HepG2 (cell line): ENCODE measurements around the gene IRF3. TPM values are rescaled to one million over a fixed set of nuclear protein-coding genes. Genes with fewer than 3 reads are reported as not detected.

Source experiments
- ATF3 ChIP-seq: sonication (generic); formaldehyde crosslinking; IDR thresholded peaks from 2 replicates; pipeline ENCODE4 v1.4.0; 2020; ENCODE audit warnings: missing genetic modification reagents
- CERS6 ChIP-seq: sonication (generic); formaldehyde crosslinking; IDR thresholded peaks from 2 replicates; pipeline ENCODE4 v1.5.0; 2020; ENCODE audit warnings: missing genetic modification reagents
- CREM ChIP-seq, 2 experiments: sonication (generic) in 1 of 2; formaldehyde crosslinking in 1 of 2; IDR thresholded peaks; 2 replicates each; pipeline versions ENCODE4 v1.4.0 to v1.6.1; 2016 to 2020; ENCODE audit warnings: antibody characterized with exemption in 1 of 2, mild to moderate bottlenecking in 1 of 2, missing genetic modification reagents in 1 of 2
- CSRNP1 ChIP-seq: sonication (generic); formaldehyde crosslinking; IDR thresholded peaks from 2 replicates; pipeline ENCODE4 v1.8.1; 2023; ENCODE audit warnings: mild to moderate bottlenecking, missing genetic modification reagents
- FOSL2 ChIP-seq: sonication (generic); formaldehyde crosslinking; IDR thresholded peaks from 2 replicates; pipeline ENCODE4 v1.4.0; 2020; ENCODE audit warnings: missing genetic modification reagents
- HOMEZ ChIP-seq: IDR thresholded peaks from 2 replicates; pipeline ENCODE4 v1.6.1; 2016; ENCODE audit warnings: low read depth
- KLF9 ChIP-seq: IDR thresholded peaks from 2 replicates; pipeline ENCODE4 v1.6.1; 2016; ENCODE audit warnings: low read depth
- RXRA ChIP-seq: sonication (generic); formaldehyde crosslinking; IDR thresholded peaks from 2 replicates; pipeline ENCODE4 v1.5.1; 2020; ENCODE audit warnings: missing genetic modification reagents
- SAP130 ChIP-seq: IDR thresholded peaks from 2 replicates; pipeline ENCODE4 v1.6.1; 2016; ENCODE audit warnings: low read depth
- SETDB1 ChIP-seq: sonication (generic); formaldehyde crosslinking; IDR thresholded peaks from 2 replicates; pipeline ENCODE4 v1.5.1; 2020; ENCODE audit warnings: missing genetic modification reagents, mild to moderate bottlenecking, borderline replicate concordance
- SNAPC5 ChIP-seq: sonication (generic); formaldehyde crosslinking; IDR thresholded peaks from 2 replicates; pipeline ENCODE4 v1.8.1; 2023; ENCODE audit warnings: mild to moderate bottlenecking, missing genetic modification reagents, borderline replicate concordance
- TRIM24 ChIP-seq: sonication (generic); formaldehyde crosslinking; IDR thresholded peaks from 2 replicates; pipeline ENCODE4 v1.8.0; 2022; ENCODE audit warnings: mild to moderate bottlenecking, missing genetic modification reagents
- YEATS4 ChIP-seq: sonication (generic); formaldehyde crosslinking; IDR thresholded peaks from 2 replicates; pipeline ENCODE4 v1.4.0; 2020; ENCODE audit warnings: missing genetic modification reagents, borderline replicate concordance
- ZNF205 ChIP-seq: IDR thresholded peaks from 2 replicates; pipeline ENCODE4 v1.6.1; 2018; ENCODE audit warnings: missing biosample characterization, missing genetic modification reagents
- ZNF253 ChIP-seq: sonication (generic); formaldehyde crosslinking; IDR thresholded peaks from 2 replicates; pipeline ENCODE4 v1.8.0; 2022; ENCODE audit warnings: mild to moderate bottlenecking, missing genetic modification reagents, borderline replicate concordance
- ZNF569 ChIP-seq: sonication (generic); formaldehyde crosslinking; IDR thresholded peaks from 2 replicates; pipeline ENCODE4 v1.5.0; 2020; ENCODE audit warnings: mild to moderate bottlenecking, missing genetic modification reagents, moderate library complexity, borderline replicate concordance
- ZNF672 ChIP-seq: sonication (generic); formaldehyde crosslinking; IDR thresholded peaks from 2 replicates; pipeline ENCODE4 v1.8.1; 2022; ENCODE audit warnings: missing genetic modification reagents
- ZNF720 ChIP-seq: sonication (generic); formaldehyde crosslinking; IDR thresholded peaks from 2 replicates; pipeline ENCODE4 v1.4.0; 2020; ENCODE audit warnings: missing genetic modification reagents
- ZSCAN22 ChIP-seq: sonication (generic); formaldehyde crosslinking; IDR thresholded peaks from 2 replicates; pipeline ENCODE4 v1.4.0; 2020; ENCODE audit warnings: mild to moderate bottlenecking, missing genetic modification reagents
- polyA plus RNA-seq, 8 experiments: library from polyadenylated mRNA; depleted of rRNA in 3 of 8; stranded (reverse) in 7 of 8; unstranded in 1 of 8; fragments of >200 nt; fragmentation: Illumina TruSeq in 4 of 8; extraction: Trizol in 4 of 8; gene quantifications; 2 replicates each; pipeline versions ENCODE4 v1.2.1 to v1.2.3, GENCODE V29; 2011 to 2016; ENCODE audit warnings: low read depth in 4 of 8, missing spikeins in 1 of 8, mixed read lengths in 1 of 8; ENCODE audit not compliant: insufficient read depth in 1 of 8
- total RNA-seq, 5 experiments: library from RNA; depleted of rRNA; stranded (reverse); fragments of >200 nt; fragmentation: Illumina TruSeq; extraction: Trizol; gene quantifications; 2 replicates each; pipeline ENCODE4 v1.2.3, GENCODE V29; 2016; ENCODE audit warnings: low read depth in 1 of 5
- TF ChIP-seq, protein P1 (sequence below): sonication (generic); formaldehyde crosslinking; IDR thresholded peaks from 2 replicates; pipeline ENCODE4 v1.9.0; 2021; ENCODE audit warnings: missing genetic modification reagents, borderline replicate concordance

The IRF3 gene
- total and polyA plus RNA-seq, 2 of the 13 experiments (the other 11 are each of a cell fraction or from before 2014, with no cell fraction given): 61.9 to 65.5 TPM

DNA sequence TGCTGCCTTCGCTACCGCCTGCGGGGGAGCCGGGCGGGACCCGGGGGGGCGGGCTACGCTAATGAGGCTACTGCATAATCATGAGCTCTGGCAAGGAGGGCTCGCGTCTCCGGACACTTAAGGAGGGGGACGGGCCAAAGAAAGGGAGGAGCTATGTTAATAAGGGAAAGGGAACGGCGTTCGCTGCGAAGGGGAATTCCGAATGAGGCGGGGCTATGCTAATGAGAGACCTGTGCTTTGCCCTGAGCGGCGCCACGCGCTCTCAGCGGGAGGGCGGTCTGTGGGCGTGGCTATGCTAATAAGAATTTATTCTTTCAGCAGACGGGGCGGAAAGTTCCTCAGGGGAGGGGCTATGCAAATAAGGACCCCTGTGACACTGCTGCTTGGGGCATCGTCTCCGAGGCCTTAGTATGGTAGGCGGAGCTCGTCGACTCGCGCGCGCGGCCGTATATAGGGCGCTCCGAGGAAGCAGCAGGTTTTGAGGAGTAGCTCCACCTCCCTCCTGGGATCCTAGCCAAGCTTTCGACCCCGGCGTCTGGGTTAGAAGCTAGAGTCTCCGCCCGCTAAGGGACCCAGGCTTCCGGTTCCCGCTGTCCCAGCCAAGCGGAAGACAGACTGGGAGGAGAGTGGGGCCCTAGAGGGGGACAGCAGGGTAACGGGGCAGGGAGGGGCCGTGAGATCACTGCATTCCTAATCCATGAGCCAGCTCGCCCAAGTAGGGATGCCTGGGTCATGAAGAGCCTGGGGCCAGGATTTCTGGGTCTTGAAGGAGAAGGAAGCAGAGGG is 25.4 kb downstream of the IRF3 start, which contains the start of gene RRAS (continued):
- no peak for TF ChIP-seq ZNF569 (CRISPR knock-in tag)
- no peak for TF ChIP-seq ZNF253 (CRISPR knock-in tag)
- TF ChIP-seq KLF9: no peak
- peak; percentile 93 for TF ChIP-seq SAP130
- TF ChIP-seq YEATS4 (CRISPR knock-in tag): peak; percentile 61; the same call in 1 of the 2 replicates
- TF ChIP-seq CSRNP1 (CRISPR knock-in tag): no peak
- no peak for TF ChIP-seq TRIM24 (CRISPR knock-in tag)
- TF ChIP-seq SETDB1 (CRISPR knock-in tag): no peak
- peak; percentile 95 for TF ChIP-seq ATF3 (CRISPR knock-in tag)
- TF ChIP-seq, protein P1, sequence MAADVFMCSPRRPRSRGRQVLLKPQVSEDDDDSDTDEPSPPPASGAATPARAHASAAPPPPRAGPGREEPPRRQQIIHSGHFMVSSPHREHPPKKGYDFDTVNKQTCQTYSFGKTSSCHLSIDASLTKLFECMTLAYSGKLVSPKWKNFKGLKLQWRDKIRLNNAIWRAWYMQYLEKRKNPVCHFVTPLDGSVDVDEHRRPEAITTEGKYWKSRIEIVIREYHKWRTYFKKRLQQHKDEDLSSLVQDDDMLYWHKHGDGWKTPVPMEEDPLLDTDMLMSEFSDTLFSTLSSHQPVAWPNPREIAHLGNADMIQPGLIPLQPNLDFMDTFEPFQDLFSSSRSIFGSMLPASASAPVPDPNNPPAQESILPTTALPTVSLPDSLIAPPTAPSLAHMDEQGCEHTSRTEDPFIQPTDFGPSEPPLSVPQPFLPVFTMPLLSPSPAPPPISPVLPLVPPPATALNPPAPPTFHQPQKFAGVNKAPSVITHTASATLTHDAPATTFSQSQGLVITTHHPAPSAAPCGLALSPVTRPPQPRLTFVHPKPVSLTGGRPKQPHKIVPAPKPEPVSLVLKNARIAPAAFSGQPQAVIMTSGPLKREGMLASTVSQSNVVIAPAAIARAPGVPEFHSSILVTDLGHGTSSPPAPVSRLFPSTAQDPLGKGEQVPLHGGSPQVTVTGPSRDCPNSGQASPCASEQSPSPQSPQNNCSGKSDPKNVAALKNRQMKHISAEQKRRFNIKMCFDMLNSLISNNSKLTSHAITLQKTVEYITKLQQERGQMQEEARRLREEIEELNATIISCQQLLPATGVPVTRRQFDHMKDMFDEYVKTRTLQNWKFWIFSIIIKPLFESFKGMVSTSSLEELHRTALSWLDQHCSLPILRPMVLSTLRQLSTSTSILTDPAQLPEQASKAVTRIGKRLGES (CRISPR knock-in tag): no peak
- no peak for TF ChIP-seq ZSCAN22
- no peak for TF ChIP-seq SNAPC5 (CRISPR knock-in tag)
- no peak for TF ChIP-seq ZNF720 (CRISPR knock-in tag)
- peak; percentile 58; the same call in 1 of the 2 replicates for TF ChIP-seq ZNF205 (CRISPR knock-in tag)
- no peak for TF ChIP-seq CERS6 (CRISPR knock-in tag)
- TF ChIP-seq ZNF672 (CRISPR knock-in tag): no peak
- peak; percentile 92 for TF ChIP-seq RXRA (CRISPR knock-in tag)
- peak; percentile 43; the same call in 1 of the 2 replicates for TF ChIP-seq HOMEZ (CRISPR knock-in tag)
- peak; percentile 96 for TF ChIP-seq FOSL2 (CRISPR knock-in tag)
- peak; percentile 71 for TF ChIP-seq CREM (IDR thresholded peaks at IDR 0.05)
- no peak for TF ChIP-seq CREM (CRISPR knock-in tag; IDR thresholded peaks at IDR 0.05)
